ENCODE data around the gene CABP7. TPM values are rescaled to one million over a fixed set of nuclear protein-coding genes. Genes with fewer than 3 reads are reported as not detected.

Gene CABP7
- polyA plus RNA-seq, 1 of the 3 experiments (the other 2 are of a cell fraction): 0.72 TPM

GRCh38 chr22:29703569-29704195 lies 16.1 kb upstream of the CABP7 start:
- Histone ChIP-seq H4K20me1 (ENCODE audit: insufficient read depth) (no peaks in the 10 kb centered on the region), H3K79me2 (ENCODE audit: insufficient read depth) (no peaks in the 10 kb centered on the region), H3K36me3 (replicated peaks in 1 of 2; ENCODE audit: control insufficient read depth in 1 of 2, insufficient read depth in 2 of 2, low read length in 1 of 2) (peaks cover 0 to 3% of the 10 kb centered on the region in 2 experiments), H3K4me3 (ENCODE audit: low read depth in 2 of 2, low read length in 1 of 2) (no peak overlapping the region), H3K9me2 (no peaks in the 10 kb centered on the region), H3K9me3 (no peaks in the 10 kb centered on the region), H3K4me1 (ENCODE audit: control insufficient read depth in 1 of 2, insufficient read depth in 2 of 2, low read depth in 1 of 2, low read length in 1 of 2) (peaks cover 12 to 77% of the 10 kb centered on the region in 2 experiments; a peak in 2 of 4 replicates), H3K9ac (no peak overlapping the region), H3K27ac (ENCODE audit: low read depth in 2 of 2, low read length in 1 of 2) (peak overlapping the region in 1 of 2 experiments; percentile 64; a peak in 2 of 4 replicates), H3K4me2 (no peak overlapping the region), H2AFZ (ENCODE audit: low read depth) (no peak overlapping the region), H3F3A (replicated peaks; ENCODE audit: insufficient read depth) (no peaks in the 10 kb centered on the region), H3K27me3 (ENCODE audit: insufficient read depth) (no peaks in the 10 kb centered on the region)
- TF ChIP-seq MXI1 (IDR thresholded peaks at IDR 0.05; ENCODE audit: low read depth, low read length) (peak; percentile 36; the same call in 1 of the 2 replicates), CTCF (IDR thresholded peaks at IDR 0.05) (no peak)
- DNase-seq: peak; percentile 52
- WGBS (ENCODE audit: low lambda C conversion rate): 70% methylated on average over 2 of the region's 7 CpGs
- CTCF ChIA-PET: interaction anchor here (1.2 to 3.2 kb wide), 8 partner anchors 11 to 404 kb away, joined by 3 to 25 read pairs (median 7); no protein-coding TSS in a partner anchor
- POLR2A ChIA-PET: no interaction called here

- Histone ChIP-seq H3K9me3 (no peaks in the 10 kb centered on the region), H3K36me3 (replicated peaks in 1 of 2; ENCODE audit: control insufficient read depth in 1 of 2, insufficient read depth in 2 of 2, low read length in 1 of 2) (no peaks in the 10 kb centered on the region), H3K4me3 (ENCODE audit: low read depth in 2 of 2, low read length in 1 of 2) (no peak overlapping the region), H3K79me2 (ENCODE audit: insufficient read depth) (no peaks in the 10 kb centered on the region), H3K9me2 (no peaks in the 10 kb centered on the region), H3K4me2 (no peak overlapping the region), H3F3A (replicated peaks; ENCODE audit: insufficient read depth) (no peaks in the 10 kb centered on the region), H3K4me1 (ENCODE audit: control insufficient read depth in 1 of 2, insufficient read depth in 2 of 2, low read depth in 1 of 2, low read length in 1 of 2) (peaks cover 12 to 83% of the 10 kb centered on the region in 2 experiments; a peak in 2 of 4 replicates), H3K27me3 (ENCODE audit: insufficient read depth) (no peaks in the 10 kb centered on the region), H2AFZ (ENCODE audit: low read depth) (no peak overlapping the region), H3K27ac (ENCODE audit: low read depth in 2 of 2, low read length in 1 of 2) (peak overlapping the region in 1 of 2 experiments; percentile 86; a peak in 2 of 4 replicates), H4K20me1 (ENCODE audit: insufficient read depth) (no peaks in the 10 kb centered on the region), H3K9ac (no peak overlapping the region)
- DNase-seq: peak; percentile 89
- 28% methylated on average over 7 of the region's 14 CpGs for WGBS (ENCODE audit: low lambda C conversion rate)
- CTCF ChIA-PET: interaction anchor here (0.7 to 2.7 kb wide), 9 partner anchors 10 to 403 kb away, joined by 3 to 12 read pairs (median 5); no protein-coding TSS in a partner anchor
- peak; percentile 43 for TF ChIP-seq CHD2 (IDR thresholded peaks at IDR 0.05; ENCODE audit: low read length, partially characterized antibody)
- TF ChIP-seq RFX5 (IDR thresholded peaks at IDR 0.05; ENCODE audit: low read length): no peak
- peak; percentile 38; the same call in 1 of the 2 replicates for TF ChIP-seq GATA2 (CRISPR knock-in tag; IDR thresholded peaks at IDR 0.05)
- peak; percentile 68 for TF ChIP-seq MXI1 (IDR thresholded peaks at IDR 0.05; ENCODE audit: low read depth, low read length)
- peak; percentile 89 for TF ChIP-seq FOXJ3 (CRISPR knock-in tag; IDR thresholded peaks at IDR 0.05)
- no peak for TF ChIP-seq TCF12 (IDR thresholded peaks at IDR 0.05)
- TF ChIP-seq USF2 (IDR thresholded peaks at IDR 0.05; ENCODE audit: borderline replicate concordance, low read depth, low read length): no peak
- TF ChIP-seq EZH2phosphoT487 (IDR thresholded peaks at IDR 0.05; ENCODE audit: borderline replicate concordance, low read depth): no peak
- peak in 1 of 2 experiments; percentile 68; a peak in 1 of 4 replicates for TF ChIP-seq EP300 (IDR thresholded peaks at IDR 0.05; ENCODE audit: borderline replicate concordance in 1 of 2, low read depth in 1 of 2, low read length in 1 of 2)
- peak; percentile 84 for TF ChIP-seq RCOR1 (IDR thresholded peaks at IDR 0.05; ENCODE audit: low read length)
- TF ChIP-seq NFIC (IDR thresholded peaks at IDR 0.05; ENCODE audit: borderline replicate concordance): peak; percentile 79
- POLR2A ChIA-PET: interaction anchor here (1.5 to 1.9 kb wide), 2 partner anchors 9 to 14 kb away, joined by 3 to 13 read pairs; no protein-coding TSS in a partner anchor
These were observed 15.1 kb upstream of the CABP7 start for GRCh38 chr22:29704528-29705285.
